GM12878 (cell line): ENCODE results near the gene APOH. TPM values are rescaled to one million over a fixed set of nuclear protein-coding genes. Genes with fewer than 3 reads are reported as not detected.

Experiments
- ATAC-seq: fragments of 200-7000 bp; cut with Tn5 transposase; 3 replicates; pipeline ENCODE4 v1.9.1; 2020; ENCODE audit warnings: mild to moderate bottlenecking, moderate library complexity
- BruUV-seq: library from RNA; stranded (reverse); fragments of 400-500 nt; replicated peaks from 2 replicates; lab custom pipeline; 2021; lab: Mats Ljungman, UMichigan
- CTCF ChIA-PET: fragments of 300-600 bp; sonication (Branson Sonifier 250); formaldehyde crosslinking; extraction: SDS; loops from one replicate; lab custom pipeline; 2021; ENCODE audit warnings: inconsistent platforms; lab: Yijun Ruan, JAX
- POLR2A ChIA-PET: fragments of 350-600 bp; formaldehyde crosslinking; extraction: SDS; loops from one replicate; lab custom pipeline; 2021; ENCODE audit warnings: inconsistent platforms; lab: Charles Lee
- RAD21 ChIA-PET: fragments of 300-600 bp; sonication (Branson Sonifier 250); formaldehyde crosslinking; loops from one replicate; lab custom pipeline; 2023; ENCODE audit warnings: antibody characterized with exemption; ENCODE audit not compliant: unreplicated experiment; lab: Charles Lee
- SMC1A ChIA-PET: fragments of 300-600 bp; sonication (Branson Sonifier 250); formaldehyde crosslinking; loops from one replicate; lab custom pipeline; 2023; ENCODE audit not compliant: unreplicated experiment, uncharacterized antibody; lab: Charles Lee
- DNase-seq: peaks from one replicate; pipeline ENCODE4 v3.0.0-alpha.2; 2011; ENCODE audit warnings: low read depth, low spot score
- FAIRE-seq: peaks from 3 replicates; lab custom pipeline; 2011; peaks lifted over from hg19 to GRCh38; lab: Jason Lieb, UNC
- H2AFZ ChIP-seq: 2 replicates; pipeline ENCODE4 v1.6.0; 2011; ENCODE audit warnings: low read depth, low read length, control low read depth; ENCODE audit not compliant: control insufficient read depth
- H3K27ac ChIP-seq: 2 replicates; pipeline ENCODE4 v1.5.1; 2011; ENCODE audit warnings: control low read depth; ENCODE audit not compliant: control insufficient read depth, insufficient read depth
- H3K27me3 ChIP-seq, 2 experiments: replicated peaks in 1 of 2; 2 replicates each; pipeline versions ENCODE4 v1.6.0 to v1.6.1; 2011; ENCODE audit warnings: low read length in 1 of 2; ENCODE audit not compliant: control insufficient read depth in 2 of 2, insufficient read depth in 2 of 2
- H3K36me3 ChIP-seq, 2 experiments: 2 replicates each; pipeline ENCODE4 v1.5.1; 2011; ENCODE audit warnings: low read length in 1 of 2; ENCODE audit not compliant: control insufficient read depth in 2 of 2, insufficient read depth in 2 of 2
- H3K4me1 ChIP-seq: 2 replicates; pipeline ENCODE4 v1.6.1; 2011; ENCODE audit warnings: mild to moderate bottlenecking, low read length, moderate library complexity, mixed read lengths; ENCODE audit not compliant: control insufficient read depth, insufficient read depth
- H3K4me2 ChIP-seq: 2 replicates; pipeline ENCODE4 v1.6.0; 2011; ENCODE audit warnings: control low read depth; ENCODE audit not compliant: control insufficient read depth, insufficient read depth
- H3K4me3 ChIP-seq: fragments of 200-600 bp; sonication (generic); 2 replicates; pipeline ENCODE4 v1.5.1; 2016
- H3K79me2 ChIP-seq: 2 replicates; pipeline ENCODE4 v1.6.0; 2011; ENCODE audit warnings: low read length; ENCODE audit not compliant: control insufficient read depth, insufficient read depth
- H3K9ac ChIP-seq: 2 replicates; pipeline ENCODE4 v1.8.0; 2011; ENCODE audit warnings: low read length, control low read depth, mixed read lengths; ENCODE audit not compliant: control insufficient read depth, insufficient read depth
- H3K9me3 ChIP-seq: replicated peaks from 3 replicates; pipeline ENCODE4 v1.5.1; 2011; ENCODE audit warnings: mild to moderate bottlenecking, low read length; ENCODE audit not compliant: control insufficient read depth, insufficient read depth
- H4K20me1 ChIP-seq: 2 replicates; pipeline ENCODE4 v1.6.0; 2011; ENCODE audit not compliant: control insufficient read depth, insufficient read depth
- EZH2 ChIP-seq: IDR thresholded peaks from 2 replicates; pipeline ENCODE4 v1.6.1; 2012; ENCODE audit warnings: low read depth, mild to moderate bottlenecking, control low read depth, inconsistent platforms, low read length, borderline replicate concordance; ENCODE audit not compliant: control insufficient read depth
- FOS ChIP-seq: IDR thresholded peaks from 3 replicates; pipeline ENCODE4 v1.6.1; 2011; ENCODE audit warnings: borderline replicate concordance; ENCODE audit not compliant: insufficient read length; ENCODE audit errors: extremely low read depth
- FOXM1 ChIP-seq: IDR thresholded peaks from 2 replicates; pipeline ENCODE4 v1.6.1; 2012; ENCODE audit warnings: low read depth, mild to moderate bottlenecking, inconsistent platforms, low read length, moderate library complexity
- NR2C1 ChIP-seq: fragments of 450-650 bp; IDR thresholded peaks from 2 replicates; pipeline ENCODE4 v1.6.1; 2017; ENCODE audit warnings: antibody characterized with exemption, mild to moderate bottlenecking, moderate library complexity
- RAD51 ChIP-seq: fragments of 450-650 bp; IDR thresholded peaks from 2 replicates; pipeline ENCODE4 v1.6.1; 2016; ENCODE audit warnings: moderate library complexity, mild to moderate bottlenecking, inconsistent platforms
- RBBP5 ChIP-seq: fragments of 200-600 bp; sonication (generic); conservative IDR thresholded peaks from 2 replicates; pipeline ENCODE4 v1.6.1; 2016
- SIX5 ChIP-seq: IDR thresholded peaks from 2 replicates; pipeline ENCODE4 v1.6.1; 2011; ENCODE audit warnings: mild to moderate bottlenecking, low read depth, low read length, moderate library complexity; ENCODE audit not compliant: severe bottlenecking
- SMAD1 ChIP-seq: fragments of 450-650 bp; IDR thresholded peaks from 2 replicates; pipeline ENCODE4 v1.6.1; 2018; ENCODE audit warnings: mild to moderate bottlenecking, low read depth; ENCODE audit not compliant: partially characterized antibody
- SMAD5 ChIP-seq: IDR thresholded peaks from 2 replicates; pipeline ENCODE4 v1.6.1; 2016; ENCODE audit warnings: antibody characterized with exemption, low read depth
- SMC3 ChIP-seq: IDR thresholded peaks from 2 replicates; pipeline ENCODE4 v1.6.1; 2011; ENCODE audit warnings: low read length, improper control_type of control experiment, borderline replicate concordance
- STAT3 ChIP-seq: IDR thresholded peaks from 2 replicates; pipeline ENCODE4 v1.6.1; 2011; ENCODE audit warnings: low read depth, low read length, improper control_type of control experiment
- TBL1XR1 ChIP-seq: IDR thresholded peaks from 2 replicates; pipeline ENCODE4 v1.6.1; 2012; ENCODE audit warnings: low read depth, low read length, improper control_type of control experiment
- WRNIP1 ChIP-seq: IDR thresholded peaks from 2 replicates; pipeline ENCODE4 v1.6.1; 2011; ENCODE audit warnings: low read depth, low read length, improper control_type of control experiment, borderline replicate concordance
- WGBS: methylation state at CpG from one replicate; pipeline ENCODE4 v1.1.6; 2016; ENCODE audit warnings: low lambda C conversion rate; ENCODE audit not compliant: insufficient replicate concordance, insufficient coverage; ENCODE audit errors: missing lambda C conversion rate; 5-methylcytosine and 5-hydroxymethylcytosine counted together
- in situ Hi-C: fragments of 300-500 bp; cut with MboI; formaldehyde crosslinking; loops from 9 replicates; pipeline ENCODE4 v1.14.3; 2018; ENCODE audit warnings: mixed read lengths
- intact Hi-C: fragments of 100-400 bp; cut with micrococcal nuclease; formaldehyde crosslinking; loops from one replicate; pipeline ENCODE4 v1.14.2; 2022; ENCODE audit not compliant: unreplicated experiment
- polyA plus RNA-seq, 11 experiments: library from polyadenylated mRNA; depleted of rRNA in 4 of 11; unstranded in 6 of 11; stranded (reverse) in 5 of 11; fragments of >200 nt; fragmentation: Nextera tagmentation in 4 of 11; fragmentation: Illumina TruSeq in 1 of 11; extraction: Ambion mirVana in 4 of 11; extraction: Trizol in 1 of 11; gene quantifications; 1 replicate in 1 of 11; 2 replicates in 10 of 11; pipeline versions ENCODE4 v1.2.1 to v1.2.3, GENCODE V29; 2011 to 2016; ENCODE audit warnings: inconsistent platforms in 2 of 11, missing spikeins in 2 of 11, low read depth in 1 of 11
- total RNA-seq, 4 experiments: library from RNA; depleted of rRNA in 3 of 4; stranded (reverse); fragments of >200 nt in 3 of 4; fragmentation: Illumina TruSeq in 1 of 4; extraction: Trizol in 1 of 4; gene quantifications; 2 replicates each; pipeline versions ENCODE4 v1.2.1 to v1.2.3, GENCODE V29; 2013 to 2021
- TF ChIP-seq, protein P1 (sequence below): fragments of 450-650 bp; IDR thresholded peaks from 2 replicates; pipeline ENCODE4 v1.6.1; 2016; ENCODE audit warnings: mild to moderate bottlenecking
- TF ChIP-seq, protein P2 (sequence below): IDR thresholded peaks from 2 replicates; pipeline ENCODE4 v1.6.1; 2012; ENCODE audit warnings: low read length, inconsistent platforms
- TF ChIP-seq, protein P3 (sequence below): fragments of 450-650 bp; IDR thresholded peaks from 2 replicates; pipeline ENCODE4 v1.6.1; 2017; ENCODE audit warnings: mild to moderate bottlenecking

The APOH gene
- total and polyA plus RNA-seq, 10 of the 15 experiments (the other 5 are each of a cell fraction or from before 2014, with no cell fraction given): 1.8 TPM; not detected in 9

- no peak for TF ChIP-seq RAD51
- no peak for TF ChIP-seq FOXM1
- TF ChIP-seq SMAD1: no peak
- TF ChIP-seq NR2C1: no peak
- no peak for TF ChIP-seq EZH2
- TF ChIP-seq SMC3: no peak
- no peak for TF ChIP-seq FOS
- TF ChIP-seq, protein P1, sequence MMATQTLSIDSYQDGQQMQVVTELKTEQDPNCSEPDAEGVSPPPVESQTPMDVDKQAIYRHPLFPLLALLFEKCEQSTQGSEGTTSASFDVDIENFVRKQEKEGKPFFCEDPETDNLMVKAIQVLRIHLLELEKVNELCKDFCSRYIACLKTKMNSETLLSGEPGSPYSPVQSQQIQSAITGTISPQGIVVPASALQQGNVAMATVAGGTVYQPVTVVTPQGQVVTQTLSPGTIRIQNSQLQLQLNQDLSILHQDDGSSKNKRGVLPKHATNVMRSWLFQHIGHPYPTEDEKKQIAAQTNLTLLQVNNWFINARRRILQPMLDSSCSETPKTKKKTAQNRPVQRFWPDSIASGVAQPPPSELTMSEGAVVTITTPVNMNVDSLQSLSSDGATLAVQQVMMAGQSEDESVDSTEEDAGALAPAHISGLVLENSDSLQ: no peak
- no peak for TF ChIP-seq TBL1XR1
- TF ChIP-seq SMAD5: no peak
- TF ChIP-seq RBBP5: no peak
- TF ChIP-seq, protein P2, sequence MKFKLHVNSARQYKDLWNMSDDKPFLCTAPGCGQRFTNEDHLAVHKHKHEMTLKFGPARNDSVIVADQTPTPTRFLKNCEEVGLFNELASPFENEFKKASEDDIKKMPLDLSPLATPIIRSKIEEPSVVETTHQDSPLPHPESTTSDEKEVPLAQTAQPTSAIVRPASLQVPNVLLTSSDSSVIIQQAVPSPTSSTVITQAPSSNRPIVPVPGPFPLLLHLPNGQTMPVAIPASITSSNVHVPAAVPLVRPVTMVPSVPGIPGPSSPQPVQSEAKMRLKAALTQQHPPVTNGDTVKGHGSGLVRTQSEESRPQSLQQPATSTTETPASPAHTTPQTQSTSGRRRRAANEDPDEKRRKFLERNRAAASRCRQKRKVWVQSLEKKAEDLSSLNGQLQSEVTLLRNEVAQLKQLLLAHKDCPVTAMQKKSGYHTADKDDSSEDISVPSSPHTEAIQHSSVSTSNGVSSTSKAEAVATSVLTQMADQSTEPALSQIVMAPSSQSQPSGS: no peak
- TF ChIP-seq STAT3: no peak
- no peak for TF ChIP-seq WRNIP1
- TF ChIP-seq SIX5: no peak
- TF ChIP-seq, protein P3, sequence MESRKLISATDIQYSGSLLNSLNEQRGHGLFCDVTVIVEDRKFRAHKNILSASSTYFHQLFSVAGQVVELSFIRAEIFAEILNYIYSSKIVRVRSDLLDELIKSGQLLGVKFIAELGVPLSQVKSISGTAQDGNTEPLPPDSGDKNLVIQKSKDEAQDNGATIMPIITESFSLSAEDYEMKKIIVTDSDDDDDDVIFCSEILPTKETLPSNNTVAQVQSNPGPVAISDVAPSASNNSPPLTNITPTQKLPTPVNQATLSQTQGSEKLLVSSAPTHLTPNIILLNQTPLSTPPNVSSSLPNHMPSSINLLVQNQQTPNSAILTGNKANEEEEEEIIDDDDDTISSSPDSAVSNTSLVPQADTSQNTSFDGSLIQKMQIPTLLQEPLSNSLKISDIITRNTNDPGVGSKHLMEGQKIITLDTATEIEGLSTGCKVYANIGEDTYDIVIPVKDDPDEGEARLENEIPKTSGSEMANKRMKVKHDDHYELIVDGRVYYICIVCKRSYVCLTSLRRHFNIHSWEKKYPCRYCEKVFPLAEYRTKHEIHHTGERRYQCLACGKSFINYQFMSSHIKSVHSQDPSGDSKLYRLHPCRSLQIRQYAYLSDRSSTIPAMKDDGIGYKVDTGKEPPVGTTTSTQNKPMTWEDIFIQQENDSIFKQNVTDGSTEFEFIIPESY: no peak
- POLR2A ChIA-PET: interaction anchor here (0.8 kb wide), 1 partner anchor 24 kb away, joined by 3 read pairs; the partner anchor contains the start of gene CEP112
- in situ Hi-C loops: loop anchor here (5.0 kb wide), 2 partner anchors 875 to 935 kb away; no protein-coding TSS in a partner anchor
Observed at GRCh38 chr17:66167189-66167815, 61.9 kb downstream of the APOH start.

More at GRCh38 chr17:66167189-66167815, 61.9 kb downstream of the APOH start:
- Histone ChIP-seq H3K79me2 (no peaks in the 10 kb centered on the region), H3K27ac (no peak overlapping the region), H4K20me1 (no peaks in the 10 kb centered on the region), H3K36me3 (no peaks in the 10 kb centered on the region), H3K4me2 (no peak overlapping the region), H3K9ac (no peak overlapping the region), H2AFZ (no peak overlapping the region), H3K4me1 (no peaks in the 10 kb centered on the region), H3K4me3 (no peak overlapping the region), H3K9me3 (no peaks in the 10 kb centered on the region), H3K27me3 (no peaks in the 10 kb centered on the region; a peak in 1 of 4 replicates)
- no TSS peak for BruUV-seq
- ChIA-PET RAD21 (interaction anchor here (3.8 to 4.1 kb wide), 2 partner anchors 872 to 935 kb away, joined by 31 to 45 read pairs; no protein-coding TSS in a partner anchor), CTCF (interaction anchor here (2.1 to 5.8 kb wide), 3 partner anchors 371 to 936 kb away, joined by 11 to 76 read pairs (median 60); no protein-coding TSS in a partner anchor), SMC1A (interaction anchor here (1.2 to 2.5 kb wide), 2 partner anchors 9 to 180 kb away, joined by 3 to 5 read pairs; no protein-coding TSS in a partner anchor)
- ATAC-seq (no peak), FAIRE-seq (no peak), DNase-seq (no peak)
- WGBS: 26% methylated on average over 5 of the region's 5 CpGs
- intact Hi-C loops: loop anchor here (10.0 kb wide), 1 partner anchor 183 kb away; no protein-coding TSS in a partner anchor
